Measurements from ENCODE around the gene DGKA. TPM values are rescaled to one million over a fixed set of nuclear protein-coding genes. Genes with fewer than 3 reads are reported as not detected.
"Not testable (repeated sequence)": the region's sequence is repeated elsewhere in the genome, so short reads cannot be mapped to it uniquely, and the experiment has no call there.

The DGKA gene
- total RNA-seq, 2 donors from 2014 or later = 7.3 to 22.8 TPM

DNA sequence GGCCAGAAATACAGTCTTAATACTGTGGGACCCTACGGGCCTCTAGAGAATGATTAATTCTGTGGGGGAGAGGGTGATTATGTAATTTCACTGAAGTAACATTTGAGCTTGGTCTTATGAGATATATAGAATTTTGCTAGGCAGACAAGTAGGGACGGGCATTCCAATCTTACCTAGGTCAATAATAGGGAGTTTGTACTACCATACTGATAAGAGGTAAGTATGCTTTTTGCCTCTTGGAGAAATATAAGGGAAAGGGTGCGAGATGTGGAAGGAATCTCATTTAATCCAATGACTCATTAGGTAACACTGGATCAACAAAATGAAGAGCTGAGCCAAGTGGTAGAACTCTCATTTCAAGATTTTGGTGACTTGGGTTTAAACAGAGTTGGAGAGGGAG, 48.1 kb downstream of the DGKA start:
- no peak overlapping the region for H3K27ac ChIP-seq
- no peaks in the 10 kb centered on the region for H3K27me3 ChIP-seq
- no peaks in the 10 kb centered on the region for H3K9me3 ChIP-seq
- H3K4me1 ChIP-seq = peaks cover 0 to 21% of the 10 kb centered on the region in 2 donors
- no peak for DNase-seq (ENCODE audit: low spot score)
- H3K4me3 ChIP-seq = no peak overlapping the region
- TF ChIP-seq, protein P1, sequence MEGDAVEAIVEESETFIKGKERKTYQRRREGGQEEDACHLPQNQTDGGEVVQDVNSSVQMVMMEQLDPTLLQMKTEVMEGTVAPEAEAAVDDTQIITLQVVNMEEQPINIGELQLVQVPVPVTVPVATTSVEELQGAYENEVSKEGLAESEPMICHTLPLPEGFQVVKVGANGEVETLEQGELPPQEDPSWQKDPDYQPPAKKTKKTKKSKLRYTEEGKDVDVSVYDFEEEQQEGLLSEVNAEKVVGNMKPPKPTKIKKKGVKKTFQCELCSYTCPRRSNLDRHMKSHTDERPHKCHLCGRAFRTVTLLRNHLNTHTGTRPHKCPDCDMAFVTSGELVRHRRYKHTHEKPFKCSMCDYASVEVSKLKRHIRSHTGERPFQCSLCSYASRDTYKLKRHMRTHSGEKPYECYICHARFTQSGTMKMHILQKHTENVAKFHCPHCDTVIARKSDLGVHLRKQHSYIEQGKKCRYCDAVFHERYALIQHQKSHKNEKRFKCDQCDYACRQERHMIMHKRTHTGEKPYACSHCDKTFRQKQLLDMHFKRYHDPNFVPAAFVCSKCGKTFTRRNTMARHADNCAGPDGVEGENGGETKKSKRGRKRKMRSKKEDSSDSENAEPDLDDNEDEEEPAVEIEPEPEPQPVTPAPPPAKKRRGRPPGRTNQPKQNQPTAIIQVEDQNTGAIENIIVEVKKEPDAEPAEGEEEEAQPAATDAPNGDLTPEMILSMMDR (IDR thresholded peaks at IDR 0.05) = no peak
- peaks cover 8% of the 10 kb centered on the region for H3K36me3 ChIP-seq

- H3K9me3 ChIP-seq; H3K4me3 ChIP-seq; H3K27ac ChIP-seq; H3K4me1 ChIP-seq; DNase-seq (ENCODE audit: low spot score); H3K27me3 ChIP-seq: not testable (repeated sequence)
- H3K36me3 ChIP-seq = peaks cover 34% of the 10 kb centered on the region
These were observed 50.9 kb downstream of the DGKA start for GRCh38 chr12:55981882-55982281.

DNA sequence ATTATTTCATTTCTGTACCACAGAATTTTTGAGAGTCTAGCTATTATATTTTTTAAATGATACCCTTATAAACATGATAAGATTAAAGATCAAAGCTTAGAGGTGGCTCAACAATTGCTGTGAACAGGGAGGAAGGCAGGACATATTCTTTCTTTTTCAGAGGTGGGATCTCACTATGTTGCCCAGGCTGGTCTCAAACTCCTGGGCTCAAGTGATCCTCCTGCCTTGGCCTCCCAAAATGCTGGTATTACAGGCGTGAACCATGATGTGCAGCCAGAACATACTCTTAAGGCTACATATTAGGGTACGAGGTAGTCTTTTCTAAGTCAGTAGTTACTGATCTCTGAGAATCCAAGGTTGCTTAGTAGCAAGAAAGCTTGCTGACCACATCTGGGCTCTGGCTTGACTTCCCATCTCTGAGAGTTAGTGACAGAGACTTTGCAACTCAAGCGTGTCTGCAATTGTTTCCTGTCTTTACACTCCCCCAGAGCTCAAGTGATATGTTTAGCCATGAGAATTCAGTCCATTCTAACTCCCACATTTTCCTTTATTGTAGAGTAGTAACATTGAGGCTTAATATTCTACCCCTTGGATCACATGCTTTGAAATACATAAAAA, 51.5 kb downstream of the DGKA start:
- Histone ChIP-seq H3K27me3 (no peaks in the 10 kb centered on the region), H3K9me3 (no peaks in the 10 kb centered on the region), H3K36me3 (peaks cover 40% of the 10 kb centered on the region), H3K4me3 (no peak overlapping the region), H3K4me1 (no peaks in the 10 kb centered on the region), H3K27ac (no peak overlapping the region)
- TF ChIP-seq, protein P1 (IDR thresholded peaks at IDR 0.05) = no peak
- no peak for DNase-seq (ENCODE audit: low spot score)

- Histone ChIP-seq H3K4me1 (no peaks in the 10 kb centered on the region), H3K36me3 (peaks cover 49% of the 10 kb centered on the region), H3K9me3 (no peaks in the 10 kb centered on the region), H3K27ac (no peak overlapping the region), H3K4me3 (no peak overlapping the region), H3K27me3 (no peaks in the 10 kb centered on the region)
- TF ChIP-seq, protein P1 (IDR thresholded peaks at IDR 0.05) = no peak
- no peak for DNase-seq (ENCODE audit: low spot score)
These were observed 52.4 kb downstream of the DGKA start for GRCh38 chr12:55983232-55983842.

DNA sequence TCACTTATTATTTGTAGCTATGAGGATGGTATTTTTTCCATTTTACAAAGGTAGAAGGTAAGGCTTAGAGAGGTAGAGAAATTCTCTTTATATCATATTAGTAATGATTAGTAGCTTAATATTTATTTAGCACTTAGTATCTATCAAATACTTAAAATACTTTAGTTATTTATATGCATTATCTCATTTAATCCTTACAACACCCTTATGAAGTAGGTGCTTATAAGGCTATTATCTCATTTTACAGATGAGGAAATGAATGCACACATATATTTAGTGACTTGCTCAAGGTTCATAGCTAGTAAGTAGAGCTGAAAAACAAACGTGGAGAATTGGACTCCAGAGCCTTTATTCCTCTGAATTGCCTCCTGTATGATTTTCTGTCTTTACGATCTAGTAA, 53.9 kb downstream of the DGKA start:
- H3K36me3 ChIP-seq = peaks cover 63% of the 10 kb centered on the region

GRCh38 chr12:55985341-55985740, 54.4 kb downstream of the DGKA start:
- peaks cover 68% of the 10 kb centered on the region for H3K36me3 ChIP-seq
- no peaks in the 10 kb centered on the region for H3K27me3 ChIP-seq
- no peak for DNase-seq (ENCODE audit: low spot score)
- TF ChIP-seq, protein P1 (IDR thresholded peaks at IDR 0.05) = no peak
- H3K4me1 ChIP-seq = no peaks in the 10 kb centered on the region
- no peaks in the 10 kb centered on the region for H3K9me3 ChIP-seq
- no peak overlapping the region for H3K27ac ChIP-seq
- no peak overlapping the region for H3K4me3 ChIP-seq

More for the DNA sequence above, 53.9 kb downstream of the DGKA start:
- Histone ChIP-seq H3K27me3 (no peaks in the 10 kb centered on the region), H3K9me3 (no peaks in the 10 kb centered on the region), H3K4me1 (no peaks in the 10 kb centered on the region), H3K27ac (no peak overlapping the region), H3K4me3 (no peak overlapping the region)
- DNase-seq (ENCODE audit: low spot score) = no peak
- TF ChIP-seq, protein P1 (IDR thresholded peaks at IDR 0.05) = no peak

DNA sequence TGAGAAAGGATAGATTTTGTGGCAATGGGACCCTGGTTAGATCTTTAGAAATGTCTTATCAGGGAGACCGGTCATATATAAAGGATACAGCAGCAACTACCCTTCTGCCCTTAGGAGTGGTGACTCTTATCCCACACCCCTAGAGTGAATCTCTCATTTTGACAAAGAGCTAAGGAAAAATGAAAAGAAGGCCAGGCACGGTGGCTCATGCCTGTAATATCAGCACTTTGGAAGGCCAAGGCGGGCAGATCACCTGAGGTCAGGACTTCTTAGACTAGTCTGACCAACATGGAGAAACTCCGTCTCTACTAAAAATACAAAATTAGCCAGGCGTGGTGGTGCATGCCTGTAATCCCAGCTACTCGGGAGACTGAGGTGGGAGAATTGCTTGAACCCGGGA, 55.0 kb downstream of the DGKA start:
- H3K27me3 ChIP-seq; H3K9me3 ChIP-seq; H3K27ac ChIP-seq; H3K4me1 ChIP-seq; DNase-seq (ENCODE audit: low spot score); H3K4me3 ChIP-seq: not testable (repeated sequence)
- peaks cover 70% of the 10 kb centered on the region for H3K36me3 ChIP-seq
